HUES48 (cell line): ENCODE results near the gene VSIG2.

ENCODE experiments used
- H3K27ac ChIP-seq: one replicate; pipeline ENCODE4 v1.7.0; 2013; ENCODE audit warnings: low read depth, low read length, inconsistent platforms
- H3K27me3 ChIP-seq: 2 replicates; pipeline ENCODE4 v1.6.1; 2013; ENCODE audit warnings: mild to moderate bottlenecking, low read length; ENCODE audit not compliant: control insufficient read depth, insufficient read depth
- H3K36me3 ChIP-seq: 2 replicates; pipeline ENCODE4 v1.6.1; 2013; ENCODE audit warnings: low read length; ENCODE audit not compliant: control insufficient read depth, insufficient read depth
- H3K4me1 ChIP-seq: 2 replicates; pipeline ENCODE4 v1.6.1; 2013; ENCODE audit warnings: mild to moderate bottlenecking, low read length; ENCODE audit not compliant: control insufficient read depth, insufficient read depth
- H3K4me3 ChIP-seq: 2 replicates; pipeline ENCODE4 v1.5.1; 2013; ENCODE audit warnings: mild to moderate bottlenecking, low read depth, low read length
- H3K9ac ChIP-seq: 2 replicates; pipeline ENCODE4 v1.6.1; 2013; ENCODE audit warnings: mild to moderate bottlenecking, low read depth, low read length, moderate library complexity
- H3K9me3 ChIP-seq: 2 replicates; pipeline ENCODE4 v1.6.1; 2013; ENCODE audit warnings: low read length; ENCODE audit not compliant: control insufficient read depth, insufficient read depth

Gene VSIG2

GRCh38 chr11:124747406-124748099, 4.5 kb downstream of the VSIG2 start:
- H3K9ac ChIP-seq: no peak overlapping the region
- H3K27me3 ChIP-seq: peaks cover 99% of the 10 kb centered on the region
- peak overlapping the region; percentile 87 for H3K4me3 ChIP-seq
- H3K27ac ChIP-seq: no peak overlapping the region
- H3K4me1 ChIP-seq: peaks cover 22% of the 10 kb centered on the region
- H3K36me3 ChIP-seq: no peaks in the 10 kb centered on the region
- no peaks in the 10 kb centered on the region for H3K9me3 ChIP-seq

GRCh38 chr11:124746621-124747243, 5.3 kb downstream of the VSIG2 start:
- no peak overlapping the region for H3K9ac ChIP-seq

GRCh38 chr11:124745835-124746620, 6.0 kb downstream of the VSIG2 start:
- peak overlapping the region; percentile 87 for H3K4me3 ChIP-seq
- H3K4me1 ChIP-seq: peaks cover 16% of the 10 kb centered on the region
- H3K36me3 ChIP-seq: no peaks in the 10 kb centered on the region
- H3K27me3 ChIP-seq: peaks cover 99% of the 10 kb centered on the region
- no peaks in the 10 kb centered on the region for H3K9me3 ChIP-seq
- no peak overlapping the region for H3K27ac ChIP-seq
- no peak overlapping the region for H3K9ac ChIP-seq

More at GRCh38 chr11:124746621-124747243, 5.3 kb downstream of the VSIG2 start:
- Histone ChIP-seq H3K36me3 (no peaks in the 10 kb centered on the region), H3K9me3 (no peaks in the 10 kb centered on the region), H3K4me1 (peaks cover 20% of the 10 kb centered on the region), H3K27ac (peak overlapping the region; percentile 58), H3K27me3 (peaks cover 99% of the 10 kb centered on the region), H3K4me3 (peak overlapping the region; percentile 87)

- H3K27ac ChIP-seq: no peak overlapping the region
- H3K4me3 ChIP-seq: peak overlapping the region; percentile 87
- peaks cover 16% of the 10 kb centered on the region for H3K4me1 ChIP-seq
- peaks cover 99% of the 10 kb centered on the region for H3K27me3 ChIP-seq
- no peaks in the 10 kb centered on the region for H3K36me3 ChIP-seq
- no peaks in the 10 kb centered on the region for H3K9me3 ChIP-seq
- no peak overlapping the region for H3K9ac ChIP-seq
Observed at GRCh38 chr11:124745270-124745834, 6.7 kb downstream of the VSIG2 start.

- no peaks in the 10 kb centered on the region for H3K9me3 ChIP-seq
- H3K4me1 ChIP-seq: peaks cover 16% of the 10 kb centered on the region
- no peak overlapping the region for H3K9ac ChIP-seq
- H3K4me3 ChIP-seq: no peak overlapping the region
- no peak overlapping the region for H3K27ac ChIP-seq
- H3K36me3 ChIP-seq: no peaks in the 10 kb centered on the region
- peaks cover 96% of the 10 kb centered on the region for H3K27me3 ChIP-seq
Observed at GRCh38 chr11:124743050-124743449, 9.0 kb downstream of the VSIG2 start.

- H3K36me3 ChIP-seq: no peaks in the 10 kb centered on the region
- no peaks in the 10 kb centered on the region for H3K9me3 ChIP-seq
- H3K27me3 ChIP-seq: peaks cover 96% of the 10 kb centered on the region
- no peak overlapping the region for H3K9ac ChIP-seq
- peaks cover 14% of the 10 kb centered on the region for H3K4me1 ChIP-seq
- no peak overlapping the region for H3K4me3 ChIP-seq
- H3K27ac ChIP-seq: no peak overlapping the region
Observed at GRCh38 chr11:124742555-124742954, 9.5 kb downstream of the VSIG2 start.

- no peaks in the 10 kb centered on the region for H3K9me3 ChIP-seq
- peak overlapping the region; percentile 55 for H3K4me3 ChIP-seq
- H3K36me3 ChIP-seq: no peaks in the 10 kb centered on the region
- no peak overlapping the region for H3K9ac ChIP-seq
- H3K27me3 ChIP-seq: peaks cover 97% of the 10 kb centered on the region
- peaks cover 9% of the 10 kb centered on the region for H3K4me1 ChIP-seq
- H3K27ac ChIP-seq: no peak overlapping the region
Observed at GRCh38 chr11:124740277-124740882, 11.7 kb downstream of the VSIG2 start.

GRCh38 chr11:124739479-124740276, 12.4 kb downstream of the VSIG2 start, which contains the start of gene NRGN:
Gene NRGN, plus strand, starts transcription at chr11:124739942. Its CDS starts 143 bp downstream, at chr11:124740085.
- H3K27me3 ChIP-seq: peaks cover 97% of the 10 kb centered on the region
- H3K9ac ChIP-seq: no peak within 1 kb of the TSS
- no peaks in the 10 kb centered on the region for H3K36me3 ChIP-seq
- H3K9me3 ChIP-seq: no peaks in the 10 kb centered on the region
- no peak within 1 kb of the TSS for H3K27ac ChIP-seq
- H3K4me1 ChIP-seq: 0 out of 2 replicates have a peak, but pooled peaks cover 2% of the 10 kb centered on the region
- H3K4me3 ChIP-seq: peak within 1 kb of the TSS; percentile 55

- Histone ChIP-seq H3K27me3 (peaks cover 95% of the 10 kb centered on the region), H3K9ac (no peak overlapping the region), H3K4me3 (peak overlapping the region; percentile 55)
Observed at GRCh38 chr11:124738713-124739478, 13.2 kb downstream of the VSIG2 start.

More at GRCh38 chr11:124738713-124739478, 13.2 kb downstream of the VSIG2 start:
- no peaks in the 10 kb centered on the region for H3K36me3 ChIP-seq
- no peaks in the 10 kb centered on the region for H3K9me3 ChIP-seq
- H3K27ac ChIP-seq: no peak overlapping the region
- H3K4me1 ChIP-seq: no peaks in the 10 kb centered on the region
